ENCODE data around the gene BOLA1. TPM values are rescaled to one million over a fixed set of nuclear protein-coding genes. Genes with fewer than 3 reads are reported as not detected.

The BOLA1 gene
- total RNA-seq, 1 donor from 2014 or later = 11.6 TPM

- no peak overlapping the region for H3K4me3 Mint-ChIP-seq
- TF ChIP-seq CTCF (IDR thresholded peaks at IDR 0.05; ENCODE audit: unreplicated experiment) = no peak
- H3K9me3 Mint-ChIP-seq = no peaks in the 10 kb centered on the region
- peak in 1 of 2 experiments; percentile 44 for DNase-seq (ENCODE audit: low spot score in 2 of 2, unreplicated experiment in 2 of 2)
- no peaks in the 10 kb centered on the region for H3K27me3 Mint-ChIP-seq (ENCODE audit: low read depth)
- H3K27ac Mint-ChIP-seq = no peak overlapping the region
- peaks cover 4% of the 10 kb centered on the region for H3K4me1 Mint-ChIP-seq
- no peaks in the 10 kb centered on the region for H3K36me3 Mint-ChIP-seq
Observed at GRCh38 chr1:149888999-149889289, 10.4 kb upstream of the BOLA1 start.

GRCh38 chr1:149896575-149896974 lies 2.8 kb upstream of the BOLA1 start:
- Mint-ChIP-seq H3K36me3 (no peaks in the 10 kb centered on the region), H3K27me3 (ENCODE audit: low read depth) (no peaks in the 10 kb centered on the region), H3K27ac (no peak overlapping the region), H3K9me3 (no peaks in the 10 kb centered on the region), H3K4me1 (peaks cover 21% of the 10 kb centered on the region), H3K4me3 (no peak overlapping the region)
- DNase-seq (ENCODE audit: low spot score in 2 of 2, unreplicated experiment in 2 of 2) = no peak
- no peak for TF ChIP-seq CTCF (IDR thresholded peaks at IDR 0.05; ENCODE audit: unreplicated experiment)

GRCh38 chr1:149903836-149904491 lies 4.6 kb downstream of the BOLA1 start:
- DNase-seq (ENCODE audit: low spot score in 2 of 2, unreplicated experiment in 2 of 2) = no peak
- Mint-ChIP-seq H3K9me3 (no peaks in the 10 kb centered on the region), H3K27ac (peak overlapping the region; percentile 74), H3K27me3 (ENCODE audit: low read depth) (no peaks in the 10 kb centered on the region), H3K4me1 (peaks cover 22% of the 10 kb centered on the region), H3K36me3 (peaks cover 19% of the 10 kb centered on the region), H3K4me3 (no peak overlapping the region)
- no peak for TF ChIP-seq CTCF (IDR thresholded peaks at IDR 0.05; ENCODE audit: unreplicated experiment)

GRCh38 chr1:149906570-149907075 lies 7.3 kb downstream of the BOLA1 start:
- no peaks in the 10 kb centered on the region for H3K27me3 Mint-ChIP-seq (ENCODE audit: low read depth)
- peaks cover 2% of the 10 kb centered on the region for H3K4me1 Mint-ChIP-seq
- no peak overlapping the region for H3K4me3 Mint-ChIP-seq
- H3K27ac Mint-ChIP-seq = no peak overlapping the region
- DNase-seq (ENCODE audit: low spot score in 2 of 2, unreplicated experiment in 2 of 2) = no peak
- H3K9me3 Mint-ChIP-seq = no peaks in the 10 kb centered on the region
- TF ChIP-seq CTCF (IDR thresholded peaks at IDR 0.05; ENCODE audit: unreplicated experiment) = no peak
- peaks cover 24% of the 10 kb centered on the region for H3K36me3 Mint-ChIP-seq

- H3K27me3 Mint-ChIP-seq (ENCODE audit: low read depth) = no peaks in the 10 kb centered on the region
- no peak for TF ChIP-seq CTCF (IDR thresholded peaks at IDR 0.05; ENCODE audit: unreplicated experiment)
- peaks cover 13% of the 10 kb centered on the region for H3K36me3 Mint-ChIP-seq
- peaks cover 27% of the 10 kb centered on the region for H3K4me1 Mint-ChIP-seq
- H3K9me3 Mint-ChIP-seq = no peaks in the 10 kb centered on the region
- H3K27ac Mint-ChIP-seq = no peak overlapping the region
- H3K4me3 Mint-ChIP-seq = no peak overlapping the region
- DNase-seq (ENCODE audit: low spot score in 2 of 2, unreplicated experiment in 2 of 2) = no peak
Observed at GRCh38 chr1:149914545-149914944, 15.2 kb downstream of the BOLA1 start.

Data from mesothelial cell of epicardium (in vitro differentiated cells).